GM18507 (cell line): ENCODE data around the gene ZBTB8OS.
A peak's percentile ranks its signal among the peaks of the same experiment; 100 is the strongest.

Experiments
- DNase-seq: peaks from one replicate; pipeline ENCODE4 v3.0.0; 2011; ENCODE audit warnings: low read depth; ENCODE audit not compliant: insufficient read length; ENCODE audit errors: extremely low spot score
- FAIRE-seq: peaks from 2 replicates; lab custom pipeline; 2011; peaks lifted over from hg19 to GRCh38; lab: Jason Lieb, UNC

The ZBTB8OS gene

DNA sequence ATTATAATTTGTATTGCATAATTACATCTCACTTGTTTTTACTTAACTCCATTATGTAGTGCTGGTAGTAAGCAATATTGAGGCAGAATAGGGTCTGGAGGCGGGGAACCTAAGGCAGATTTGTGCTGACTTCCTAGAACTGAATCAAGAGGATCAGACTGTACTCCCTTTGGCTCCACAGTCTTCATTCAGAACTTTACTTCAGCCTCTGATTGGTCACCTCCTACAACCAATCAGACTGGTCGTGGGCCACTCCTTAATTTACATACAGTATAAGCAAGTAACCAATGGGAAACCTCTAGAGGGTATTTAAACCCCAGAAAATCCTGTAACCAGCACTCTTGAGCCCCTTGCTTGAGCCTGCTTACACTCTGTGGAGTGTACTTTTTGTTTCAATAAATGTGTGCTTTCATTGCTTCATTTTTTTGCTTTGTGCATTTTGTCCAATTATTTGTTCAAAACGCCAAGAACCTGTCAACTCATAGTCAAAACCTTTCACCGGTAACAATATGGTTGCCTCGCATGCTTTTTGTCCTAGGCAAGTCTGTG lies 31.6 kb downstream of the ZBTB8OS start:
- DNase-seq (no peak), FAIRE-seq (no peak)

DNA sequence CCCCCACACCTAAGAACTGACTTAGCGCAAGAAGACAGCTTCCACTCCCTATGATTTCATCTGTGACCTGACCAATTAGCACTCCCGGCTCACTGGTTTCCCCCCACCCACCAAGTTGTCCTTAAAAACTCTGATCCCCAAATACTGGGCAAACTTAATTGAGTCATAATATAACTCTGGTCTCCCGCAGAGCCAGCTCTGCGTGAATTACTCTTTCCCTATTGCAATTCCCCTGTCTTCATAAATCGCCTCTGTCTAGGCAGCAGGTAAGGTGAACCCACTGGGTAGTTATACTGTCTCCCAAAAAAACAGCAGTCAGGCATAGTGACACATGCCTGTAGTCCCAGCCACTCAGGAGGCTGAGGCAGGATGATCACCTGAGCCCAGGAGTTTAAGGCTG lies 36.9 kb downstream of the ZBTB8OS start:
- no peak for FAIRE-seq
- no peak for DNase-seq

DNA sequence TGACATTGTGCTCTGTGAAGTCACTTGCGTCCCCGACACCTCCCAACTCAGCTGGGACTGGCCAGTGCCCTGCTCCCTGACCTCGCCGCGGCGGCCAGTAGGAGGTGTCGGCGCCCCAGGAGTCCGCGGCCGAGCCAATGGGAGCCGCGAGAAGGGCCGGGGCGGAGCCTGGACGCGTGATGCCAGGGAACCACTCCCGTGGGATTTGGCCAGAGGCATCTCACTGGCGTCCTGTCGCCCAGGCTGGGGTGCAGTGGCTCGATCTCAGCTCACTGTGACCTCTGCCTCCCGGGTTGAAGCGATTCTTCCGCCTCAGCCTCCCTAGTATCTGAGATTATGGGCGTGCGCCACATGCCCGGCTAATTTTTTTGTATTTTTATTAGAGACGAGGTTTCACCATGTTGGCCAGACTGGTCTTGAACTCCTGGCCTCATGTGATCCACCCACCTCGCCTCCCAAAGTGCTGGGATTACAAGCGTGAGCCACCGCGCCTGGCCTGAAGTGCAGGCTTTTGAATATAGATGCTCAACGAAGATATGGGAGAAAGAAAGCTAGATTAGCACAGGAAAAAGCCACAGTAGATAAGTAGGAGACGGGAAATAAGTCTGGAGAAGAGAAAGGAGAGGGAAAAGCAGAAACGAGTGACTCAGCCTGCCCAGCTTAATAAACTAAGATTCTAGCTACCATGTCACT lies 38.0 kb downstream of the ZBTB8OS start:
- FAIRE-seq, result peak; percentile 82

DNA sequence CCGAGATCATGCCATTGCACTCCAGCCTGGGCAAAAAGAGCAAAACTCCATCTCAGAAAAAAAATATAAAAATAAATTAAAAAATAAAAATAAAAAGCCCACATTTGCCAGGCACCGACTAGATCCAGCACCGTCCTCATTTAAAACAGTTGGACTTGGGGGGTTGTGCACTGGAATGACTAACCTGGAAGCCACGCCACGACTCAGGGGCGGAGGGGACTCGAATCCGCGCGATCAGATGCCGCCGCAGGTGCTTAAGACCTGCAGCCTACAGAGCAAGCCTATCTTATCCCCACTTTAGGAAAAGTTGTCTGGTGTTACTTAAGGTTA lies 38.5 kb downstream of the ZBTB8OS start:
- DNase-seq (no peak), FAIRE-seq (no peak)

More for the DNA sequence above, 38.0 kb downstream of the ZBTB8OS start:
- peak; percentile 74 for DNase-seq

DNA sequence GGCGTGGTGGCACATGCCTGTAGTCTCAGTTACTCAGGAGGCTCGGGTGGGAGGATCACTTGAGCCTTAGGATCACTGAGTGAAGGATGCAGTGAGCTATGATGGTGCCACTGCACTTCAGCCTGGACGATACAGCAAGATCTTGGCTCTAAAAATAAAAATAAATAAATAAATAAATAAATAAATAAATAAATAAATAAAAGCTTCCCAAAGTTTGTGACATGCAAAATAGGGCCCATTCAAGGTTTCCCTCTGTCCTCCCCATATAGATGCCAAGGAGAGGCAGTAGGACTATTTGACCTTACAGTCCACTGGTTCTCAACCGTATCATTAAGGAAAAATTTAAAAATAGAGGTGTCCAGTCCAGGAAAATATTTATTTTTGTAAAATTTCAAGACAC lies 41.2 kb downstream of the ZBTB8OS start:
- FAIRE-seq, result no peak

DNA sequence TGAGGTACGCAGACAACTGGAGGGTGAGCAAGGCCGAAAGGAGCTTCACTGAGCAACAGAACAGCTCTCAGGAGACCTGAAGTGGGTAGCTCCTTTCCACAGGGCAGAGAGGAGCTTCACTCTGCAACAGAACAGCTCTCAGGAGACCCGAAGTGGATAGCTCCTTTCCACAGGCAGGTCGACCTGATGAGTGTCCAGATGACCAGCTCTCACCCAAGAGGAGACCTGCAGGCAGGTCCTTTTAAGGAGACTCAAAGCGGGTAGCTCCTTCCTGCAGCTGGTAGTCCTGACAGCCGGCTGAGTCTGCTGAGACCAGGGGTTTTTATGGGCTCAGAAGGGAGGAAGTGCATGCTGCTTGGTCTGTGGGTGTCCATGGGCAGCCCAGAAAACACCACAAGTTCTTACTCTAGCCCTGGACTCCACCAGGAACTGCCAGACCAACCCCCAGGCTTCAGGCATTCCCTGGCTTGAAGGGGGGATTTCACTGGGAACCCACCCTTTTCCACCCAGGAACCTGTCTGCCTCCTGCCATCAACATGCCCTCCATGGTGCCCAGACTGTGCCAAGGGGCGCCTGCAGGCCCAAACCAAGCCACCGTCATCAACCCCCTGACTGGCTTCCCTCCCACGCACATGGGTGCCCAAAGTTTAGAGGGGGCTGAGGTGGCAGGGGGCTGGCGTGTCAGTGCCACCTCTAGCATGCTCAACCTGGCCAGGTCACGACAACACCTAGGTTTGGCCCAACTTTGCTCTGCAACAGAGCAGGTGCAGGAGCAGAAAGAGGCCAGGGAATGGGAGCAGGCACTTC lies 43.6 kb downstream of the ZBTB8OS start:
- FAIRE-seq, result no peak
- DNase-seq, result no peak

More for the DNA sequence above, 41.2 kb downstream of the ZBTB8OS start:
- DNase-seq, result no peak

DNA sequence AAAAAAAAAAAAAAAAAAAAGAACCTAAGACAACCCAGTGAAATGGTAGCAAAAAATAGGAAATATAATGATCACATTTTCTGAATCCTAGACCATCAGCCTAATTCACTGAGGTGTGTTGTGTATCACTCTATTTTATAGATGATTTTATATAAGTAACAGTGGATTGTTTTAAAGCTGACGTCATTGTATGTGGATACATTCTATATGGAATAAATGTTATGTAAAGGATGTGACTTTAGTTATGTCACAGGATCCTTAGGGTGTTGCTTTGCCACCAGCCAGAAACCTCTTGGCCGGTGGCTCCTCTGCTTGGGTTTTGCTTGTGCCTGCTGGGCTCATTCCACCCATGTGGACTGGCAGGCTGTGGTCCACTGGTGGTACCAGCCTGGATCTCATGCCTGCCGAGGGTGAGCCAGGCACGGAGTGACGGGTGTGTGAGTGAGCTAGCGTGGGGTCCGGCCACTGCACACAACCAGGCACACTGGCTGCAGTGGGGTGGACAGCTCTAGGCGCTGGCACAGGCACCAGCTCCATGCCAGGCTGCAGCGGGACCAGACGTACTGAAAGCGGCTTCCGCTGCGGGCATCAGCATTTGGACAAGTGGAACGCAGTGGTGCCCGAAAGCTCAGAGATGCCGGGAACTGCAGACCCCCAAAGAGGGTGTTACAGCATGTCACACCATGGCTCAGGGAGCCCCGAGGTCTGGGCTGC lies 44.5 kb downstream of the ZBTB8OS start:
- FAIRE-seq (no peak), DNase-seq (no peak)

DNA sequence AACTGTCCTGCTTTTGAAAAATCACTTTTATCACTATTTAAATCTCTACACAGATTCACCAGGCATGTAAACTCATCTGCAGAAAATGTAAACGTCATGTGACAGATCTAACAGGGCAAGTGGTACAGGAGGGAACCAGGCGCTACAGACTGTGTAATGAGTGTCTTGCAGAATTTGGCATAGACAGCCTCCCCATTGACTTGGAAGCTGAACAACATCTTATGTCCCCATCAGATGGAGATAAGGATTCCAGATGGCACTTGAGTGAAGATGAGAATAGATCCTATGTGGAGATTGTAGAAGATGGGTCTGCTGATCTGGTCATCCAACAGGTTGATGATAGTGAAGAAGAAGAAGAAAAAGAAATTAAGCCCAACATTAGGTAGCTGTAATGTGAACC lies 50.3 kb downstream of the ZBTB8OS start:
- DNase-seq, result no peak

DNA sequence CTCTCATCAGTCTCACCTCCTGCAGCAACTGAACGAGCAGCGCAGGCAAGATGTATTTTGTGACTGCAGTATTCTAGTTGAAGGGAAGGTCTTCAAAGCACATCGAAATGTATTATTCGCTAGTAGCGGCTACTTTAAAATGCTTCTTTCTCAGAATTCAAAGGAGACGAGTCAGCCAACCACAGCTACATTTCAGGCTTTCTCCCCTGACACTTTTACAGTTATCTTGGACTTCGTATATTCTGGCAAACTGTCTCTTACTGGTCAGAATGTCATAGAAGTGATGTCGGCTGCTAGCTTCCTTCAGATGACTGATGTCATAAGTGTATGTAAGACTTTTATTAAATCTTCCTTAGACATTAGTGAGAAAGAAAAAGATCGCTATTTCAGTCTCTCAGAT lies 57.4 kb downstream of the ZBTB8OS start:
- DNase-seq (no peak), FAIRE-seq (no peak)

More for the DNA sequence above, 50.3 kb downstream of the ZBTB8OS start:
- no peak for FAIRE-seq

DNA sequence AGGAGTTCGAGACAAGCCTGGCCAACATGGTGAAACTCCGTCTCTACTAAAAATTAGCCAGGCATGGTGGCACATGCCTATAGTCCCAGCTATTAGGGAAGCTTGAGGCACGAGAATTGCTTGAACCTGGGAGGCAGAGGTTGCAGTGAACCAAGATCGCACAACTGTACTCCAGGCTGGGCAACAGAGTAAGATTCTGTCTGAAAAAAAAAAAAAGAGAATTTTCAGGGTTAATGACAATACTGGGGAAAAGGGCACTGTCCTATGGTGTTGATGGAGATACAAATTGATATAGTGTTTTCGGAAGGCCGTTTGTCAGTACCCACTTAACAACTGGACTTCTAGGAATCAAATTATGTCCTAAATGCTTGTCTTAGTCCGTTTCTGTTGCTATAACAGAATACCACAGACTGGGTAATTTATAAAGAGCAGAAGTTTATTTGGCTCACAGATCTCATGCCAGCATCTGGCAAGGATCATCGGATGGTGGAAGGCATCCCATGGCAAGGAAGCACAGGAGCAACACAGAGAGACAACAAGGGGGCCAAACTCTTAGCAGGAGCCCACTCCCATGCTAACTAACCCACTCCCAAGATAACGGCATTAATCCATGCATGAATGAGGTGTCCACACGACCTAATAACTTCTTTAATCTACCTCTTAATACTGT lies 69.9 kb downstream of the ZBTB8OS start:
- no peak for DNase-seq
- FAIRE-seq, result no peak
